GM12878 (cell line): ENCODE data around the gene HIVEP3. TPM values are rescaled to one million over a fixed set of nuclear protein-coding genes. Genes with fewer than 3 reads are reported as not detected.

Source experiments
- ATAC-seq: fragments of 200-7000 bp; cut with Tn5 transposase; 3 replicates; pipeline ENCODE4 v1.9.1; 2020; ENCODE audit warnings: mild to moderate bottlenecking, moderate library complexity
- BruUV-seq: library from RNA; stranded (reverse); fragments of 400-500 nt; replicated peaks from 2 replicates; lab custom pipeline; 2021; lab: Mats Ljungman, UMichigan
- CTCF ChIA-PET: fragments of 300-600 bp; sonication (Branson Sonifier 250); formaldehyde crosslinking; extraction: SDS; loops from one replicate; lab custom pipeline; 2021; ENCODE audit warnings: inconsistent platforms; lab: Yijun Ruan, JAX
- POLR2A ChIA-PET: fragments of 350-600 bp; formaldehyde crosslinking; extraction: SDS; loops from one replicate; lab custom pipeline; 2021; ENCODE audit warnings: inconsistent platforms; lab: Charles Lee
- RAD21 ChIA-PET: fragments of 300-600 bp; sonication (Branson Sonifier 250); formaldehyde crosslinking; loops from one replicate; lab custom pipeline; 2023; ENCODE audit warnings: antibody characterized with exemption; ENCODE audit not compliant: unreplicated experiment; lab: Charles Lee
- SMC1A ChIA-PET: fragments of 300-600 bp; sonication (Branson Sonifier 250); formaldehyde crosslinking; loops from one replicate; lab custom pipeline; 2023; ENCODE audit not compliant: unreplicated experiment, uncharacterized antibody; lab: Charles Lee
- DNase-seq: peaks from one replicate; pipeline ENCODE4 v3.0.0-alpha.2; 2011; ENCODE audit warnings: low read depth, low spot score
- FAIRE-seq: peaks from 3 replicates; lab custom pipeline; 2011; peaks lifted over from hg19 to GRCh38; lab: Jason Lieb, UNC
- H2AFZ ChIP-seq: 2 replicates; pipeline ENCODE4 v1.6.0; 2011; ENCODE audit warnings: low read depth, low read length, control low read depth; ENCODE audit not compliant: control insufficient read depth
- H3K27ac ChIP-seq: 2 replicates; pipeline ENCODE4 v1.5.1; 2011; ENCODE audit warnings: control low read depth; ENCODE audit not compliant: control insufficient read depth, insufficient read depth
- H3K27me3 ChIP-seq, 2 experiments: replicated peaks in 1 of 2; 2 replicates each; pipeline versions ENCODE4 v1.6.0 to v1.6.1; 2011; ENCODE audit warnings: low read length in 1 of 2; ENCODE audit not compliant: control insufficient read depth in 2 of 2, insufficient read depth in 2 of 2
- H3K36me3 ChIP-seq, 2 experiments: 2 replicates each; pipeline ENCODE4 v1.5.1; 2011; ENCODE audit warnings: low read length in 1 of 2; ENCODE audit not compliant: control insufficient read depth in 2 of 2, insufficient read depth in 2 of 2
- H3K4me1 ChIP-seq: 2 replicates; pipeline ENCODE4 v1.6.1; 2011; ENCODE audit warnings: mild to moderate bottlenecking, low read length, moderate library complexity, mixed read lengths; ENCODE audit not compliant: control insufficient read depth, insufficient read depth
- H3K4me2 ChIP-seq: 2 replicates; pipeline ENCODE4 v1.6.0; 2011; ENCODE audit warnings: control low read depth; ENCODE audit not compliant: control insufficient read depth, insufficient read depth
- H3K4me3 ChIP-seq: fragments of 200-600 bp; sonication (generic); 2 replicates; pipeline ENCODE4 v1.5.1; 2016
- H3K79me2 ChIP-seq: 2 replicates; pipeline ENCODE4 v1.6.0; 2011; ENCODE audit warnings: low read length; ENCODE audit not compliant: control insufficient read depth, insufficient read depth
- H3K9ac ChIP-seq: 2 replicates; pipeline ENCODE4 v1.8.0; 2011; ENCODE audit warnings: low read length, control low read depth, mixed read lengths; ENCODE audit not compliant: control insufficient read depth, insufficient read depth
- H3K9me3 ChIP-seq: replicated peaks from 3 replicates; pipeline ENCODE4 v1.5.1; 2011; ENCODE audit warnings: mild to moderate bottlenecking, low read length; ENCODE audit not compliant: control insufficient read depth, insufficient read depth
- H4K20me1 ChIP-seq: 2 replicates; pipeline ENCODE4 v1.6.0; 2011; ENCODE audit not compliant: control insufficient read depth, insufficient read depth
- ATF7 ChIP-seq: fragments of 450-650 bp; IDR thresholded peaks from 2 replicates; pipeline ENCODE4 v1.6.1; 2016; ENCODE audit warnings: low read depth, mild to moderate bottlenecking
- BCL11A ChIP-seq: IDR thresholded peaks from 2 replicates; pipeline ENCODE4 v1.6.1; 2011; ENCODE audit warnings: low read depth, low read length
- BRCA1 ChIP-seq: IDR thresholded peaks from 2 replicates; pipeline ENCODE4 v1.6.1; 2011; ENCODE audit warnings: low read depth, low read length, improper control_type of control experiment
- DPF2 ChIP-seq: fragments of 450-650 bp; IDR thresholded peaks from 2 replicates; pipeline ENCODE4 v1.6.1; 2017; ENCODE audit warnings: mild to moderate bottlenecking
- FOS ChIP-seq: IDR thresholded peaks from 3 replicates; pipeline ENCODE4 v1.6.1; 2011; ENCODE audit warnings: borderline replicate concordance; ENCODE audit not compliant: insufficient read length; ENCODE audit errors: extremely low read depth
- MEF2A ChIP-seq: IDR thresholded peaks from 2 replicates; pipeline ENCODE4 v1.6.1; 2011; ENCODE audit warnings: low read depth, mild to moderate bottlenecking, low read length, moderate library complexity; ENCODE audit not compliant: insufficient read depth
- MXI1 ChIP-seq: fragments of 150-350 bp; IDR thresholded peaks from 2 replicates; pipeline ENCODE4 v1.6.1; 2011; ENCODE audit warnings: low read depth, mild to moderate bottlenecking, inconsistent platforms, low read length, improper control_type of control experiment
- MYC ChIP-seq: IDR thresholded peaks from 2 replicates; pipeline ENCODE4 v1.6.1; 2011; ENCODE audit warnings: mild to moderate bottlenecking, low read length, moderate library complexity, inconsistent platforms; ENCODE audit not compliant: insufficient read depth, insufficient replicate concordance, insufficient read length, severe bottlenecking
- NBN ChIP-seq: fragments of 450-650 bp; IDR thresholded peaks from 2 replicates; pipeline ENCODE4 v1.6.1; 2016
- NFYB ChIP-seq: IDR thresholded peaks from 2 replicates; pipeline ENCODE4 v1.6.1; 2011; ENCODE audit warnings: low read depth, mild to moderate bottlenecking, low read length, improper control_type of control experiment, moderate library complexity; ENCODE audit not compliant: insufficient read depth
- PAX8 ChIP-seq: fragments of 450-650 bp; IDR thresholded peaks from 2 replicates; pipeline ENCODE4 v1.6.1; 2017; ENCODE audit warnings: mild to moderate bottlenecking, moderate library complexity
- RB1 ChIP-seq: fragments of 450-650 bp; formaldehyde crosslinking; IDR thresholded peaks from 2 replicates; pipeline ENCODE4 v1.6.1; 2017; ENCODE audit warnings: mild to moderate bottlenecking, borderline replicate concordance
- SIX5 ChIP-seq: IDR thresholded peaks from 2 replicates; pipeline ENCODE4 v1.6.1; 2011; ENCODE audit warnings: mild to moderate bottlenecking, low read depth, low read length, moderate library complexity; ENCODE audit not compliant: severe bottlenecking
- SMARCA5 ChIP-seq: fragments of 450-650 bp; IDR thresholded peaks from 2 replicates; pipeline ENCODE4 v1.6.1; 2017; ENCODE audit warnings: mild to moderate bottlenecking
- SP1 ChIP-seq: IDR thresholded peaks from one replicate; pipeline ENCODE4 v1.6.1; 2011; ENCODE audit warnings: low read depth, low read length
- SREBF1 ChIP-seq: IDR thresholded peaks from 2 replicates; pipeline ENCODE4 v1.6.1; 2012; ENCODE audit warnings: mild to moderate bottlenecking, low read length
- SUZ12 ChIP-seq: fragments of 200-600 bp; sonication (generic); IDR thresholded peaks from one replicate; pipeline ENCODE4 v1.6.1; 2018; ENCODE audit warnings: antibody characterized with exemption, mild to moderate bottlenecking; ENCODE audit not compliant: unreplicated experiment
- TAF1 ChIP-seq: IDR thresholded peaks from 2 replicates; pipeline ENCODE4 v1.6.1; 2011; ENCODE audit warnings: mild to moderate bottlenecking, low read depth, low read length, borderline replicate concordance
- TCF7 ChIP-seq: IDR thresholded peaks from 2 replicates; pipeline ENCODE4 v1.6.1; 2014; ENCODE audit warnings: antibody characterized with exemption, borderline replicate concordance
- YBX1 ChIP-seq: fragments of 450-650 bp; IDR thresholded peaks from 2 replicates; pipeline ENCODE4 v1.6.1; 2016; ENCODE audit warnings: antibody characterized with exemption
- WGBS: methylation state at CpG from one replicate; pipeline ENCODE4 v1.1.6; 2016; ENCODE audit warnings: low lambda C conversion rate; ENCODE audit not compliant: insufficient replicate concordance, insufficient coverage; ENCODE audit errors: missing lambda C conversion rate; 5-methylcytosine and 5-hydroxymethylcytosine counted together
- in situ Hi-C: fragments of 300-500 bp; cut with MboI; formaldehyde crosslinking; loops from 9 replicates; pipeline ENCODE4 v1.14.3; 2018; ENCODE audit warnings: mixed read lengths
- intact Hi-C: fragments of 100-400 bp; cut with micrococcal nuclease; formaldehyde crosslinking; loops from one replicate; pipeline ENCODE4 v1.14.2; 2022; ENCODE audit not compliant: unreplicated experiment
- polyA plus RNA-seq, 11 experiments: library from polyadenylated mRNA; depleted of rRNA in 4 of 11; unstranded in 6 of 11; stranded (reverse) in 5 of 11; fragments of >200 nt; fragmentation: Nextera tagmentation in 4 of 11; fragmentation: Illumina TruSeq in 1 of 11; extraction: Ambion mirVana in 4 of 11; extraction: Trizol in 1 of 11; gene quantifications; 1 replicate in 1 of 11; 2 replicates in 10 of 11; pipeline versions ENCODE4 v1.2.1 to v1.2.3, GENCODE V29; 2011 to 2016; ENCODE audit warnings: inconsistent platforms in 2 of 11, missing spikeins in 2 of 11, low read depth in 1 of 11
- total RNA-seq, 4 experiments: library from RNA; depleted of rRNA in 3 of 4; stranded (reverse); fragments of >200 nt in 3 of 4; fragmentation: Illumina TruSeq in 1 of 4; extraction: Trizol in 1 of 4; gene quantifications; 2 replicates each; pipeline versions ENCODE4 v1.2.1 to v1.2.3, GENCODE V29; 2013 to 2021
- TF ChIP-seq, protein P1 (sequence below): fragments of 450-650 bp; formaldehyde crosslinking; IDR thresholded peaks from 2 replicates; pipeline ENCODE4 v1.5.0; 2022; ENCODE audit warnings: mild to moderate bottlenecking, missing genetic modification characterization

Gene HIVEP3
- total and polyA plus RNA-seq, 10 of the 15 experiments (the other 5 are each of a cell fraction or from before 2014, with no cell fraction given), result 1.8 to 13.6 (median 3.8) TPM

DNA sequence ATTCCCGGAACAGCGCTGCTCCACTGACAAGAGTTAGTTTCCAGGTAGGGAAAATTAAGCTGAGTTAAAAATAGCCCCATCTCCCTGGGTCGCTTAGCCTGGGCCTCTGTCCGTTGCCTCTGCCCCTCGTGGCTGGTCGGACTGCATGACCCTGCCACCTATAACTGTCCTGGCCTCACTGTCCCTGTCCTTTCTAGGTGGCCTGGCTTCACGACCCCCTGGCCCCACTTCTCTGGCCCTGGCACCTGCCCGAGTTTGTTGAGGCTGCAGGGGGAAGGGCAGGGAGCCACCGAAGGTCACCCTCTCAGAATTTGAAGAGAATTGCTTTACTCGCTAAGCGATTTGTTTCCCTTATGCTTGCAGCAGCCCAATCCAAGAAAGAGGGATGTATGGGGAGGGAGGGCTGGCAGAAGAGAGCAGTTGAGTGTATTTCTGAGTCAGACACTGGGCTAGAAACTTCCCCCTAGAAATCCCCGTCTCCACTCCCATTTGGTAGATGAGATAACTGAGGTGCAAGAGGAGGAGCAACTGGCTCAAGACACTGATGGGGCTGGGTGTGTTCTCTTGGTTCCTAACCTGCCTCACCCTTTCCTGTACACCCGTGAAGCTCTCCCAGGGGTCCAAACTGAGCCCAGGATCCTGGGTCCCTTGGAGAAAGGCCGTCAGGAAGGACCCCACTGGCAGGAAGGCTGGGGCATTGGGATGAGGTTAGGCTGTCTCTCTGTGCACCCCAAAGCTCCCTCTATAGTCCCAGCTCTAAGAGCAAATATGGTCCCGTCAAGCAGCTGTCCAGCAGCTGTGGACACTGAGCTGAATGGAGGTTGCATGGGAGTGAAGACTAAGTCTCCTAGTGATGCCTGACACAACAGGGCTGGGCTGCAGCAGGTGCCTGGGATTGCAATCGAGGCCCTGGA lies 431.3 kb downstream of the HIVEP3 start:
- Histone ChIP-seq H2AFZ (peak overlapping the region; percentile 59), H3K36me3 (no peaks in the 10 kb centered on the region), H3K4me2 (peak overlapping the region; percentile 76; the same call in 1 of the 2 replicates), H4K20me1 (no peaks in the 10 kb centered on the region), H3K9ac (peak overlapping the region; percentile 60), H3K27ac (peak overlapping the region; percentile 69), H3K79me2 (no peaks in the 10 kb centered on the region), H3K4me3 (0 out of 2 replicates have a peak overlapping the region, but pooled peaks have one; percentile 45), H3K9me3 (no peaks in the 10 kb centered on the region), H3K27me3 (no peaks in the 10 kb centered on the region), H3K4me1 (peaks cover 34% of the 10 kb centered on the region)
- ChIA-PET RAD21 (interaction anchor here (1.0 kb wide), 1 partner anchor 31 kb away, joined by 3 read pairs; no protein-coding TSS in a partner anchor), SMC1A (interaction anchor here (0.6 to 1.2 kb wide), 4 partner anchors 16 to 218 kb away, joined by 3 to 5 read pairs (median 4); no protein-coding TSS in a partner anchor), CTCF (interaction anchor here (1.0 to 1.6 kb wide), 6 partner anchors 10 to 54 kb away, joined by 3 to 6 read pairs (median 4); no protein-coding TSS in a partner anchor), POLR2A (interaction anchor here (0.7 to 0.9 kb wide), 2 partner anchors 8 to 21 kb away, joined by 3 read pairs; no protein-coding TSS in a partner anchor)
- DNase-seq (peak; percentile 48), ATAC-seq (peak; percentile 83), FAIRE-seq (peak; percentile 52)
- no TSS peak for BruUV-seq
- in situ Hi-C loops (no loop called here), intact Hi-C loops (no loop called here)
- 9% methylated on average over 16 of the region's 16 CpGs for WGBS
- TF ChIP-seq, protein P1, sequence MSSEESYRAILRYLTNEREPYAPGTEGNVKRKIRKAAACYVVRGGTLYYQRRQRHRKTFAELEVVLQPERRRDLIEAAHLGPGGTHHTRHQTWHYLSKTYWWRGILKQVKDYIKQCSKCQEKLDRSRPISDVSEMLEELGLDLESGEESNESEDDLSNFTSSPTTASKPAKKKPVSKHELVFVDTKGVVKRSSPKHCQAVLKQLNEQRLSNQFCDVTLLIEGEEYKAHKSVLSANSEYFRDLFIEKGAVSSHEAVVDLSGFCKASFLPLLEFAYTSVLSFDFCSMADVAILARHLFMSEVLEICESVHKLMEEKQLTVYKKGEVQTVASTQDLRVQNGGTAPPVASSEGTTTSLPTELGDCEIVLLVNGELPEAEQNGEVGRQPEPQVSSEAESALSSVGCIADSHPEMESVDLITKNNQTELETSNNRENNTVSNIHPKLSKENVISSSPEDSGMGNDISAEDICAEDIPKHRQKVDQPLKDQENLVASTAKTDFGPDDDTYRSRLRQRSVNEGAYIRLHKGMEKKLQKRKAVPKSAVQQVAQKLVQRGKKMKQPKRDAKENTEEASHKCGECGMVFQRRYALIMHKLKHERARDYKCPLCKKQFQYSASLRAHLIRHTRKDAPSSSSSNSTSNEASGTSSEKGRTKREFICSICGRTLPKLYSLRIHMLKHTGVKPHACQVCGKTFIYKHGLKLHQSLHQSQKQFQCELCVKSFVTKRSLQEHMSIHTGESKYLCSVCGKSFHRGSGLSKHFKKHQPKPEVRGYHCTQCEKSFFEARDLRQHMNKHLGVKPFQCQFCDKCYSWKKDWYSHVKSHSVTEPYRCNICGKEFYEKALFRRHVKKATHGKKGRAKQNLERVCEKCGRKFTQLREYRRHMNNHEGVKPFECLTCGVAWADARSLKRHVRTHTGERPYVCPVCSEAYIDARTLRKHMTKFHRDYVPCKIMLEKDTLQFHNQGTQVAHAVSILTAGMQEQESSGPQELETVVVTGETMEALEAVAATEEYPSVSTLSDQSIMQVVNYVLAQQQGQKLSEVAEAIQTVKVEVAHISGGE (CRISPR knock-in tag), result no peak
- no peak for TF ChIP-seq TAF1
- TF ChIP-seq MXI1, result no peak
- no peak for TF ChIP-seq MYC
- TF ChIP-seq SREBF1, result no peak
- peak; percentile 21; the same call in 1 of the 2 replicates for TF ChIP-seq ATF7
- peak; percentile 79; the same call in 1 of the 2 replicates for TF ChIP-seq SMARCA5
- TF ChIP-seq NBN, result 0 out of 2 replicates have a peak, but pooled peaks have one; percentile 18
- TF ChIP-seq DPF2, result 0 out of 2 replicates have a peak, but pooled peaks have one; percentile 30
- no peak for TF ChIP-seq SUZ12
- TF ChIP-seq SP1, result peak; percentile 12
- TF ChIP-seq NFYB, result no peak
- no peak for TF ChIP-seq SIX5
- TF ChIP-seq RB1, result no peak
- no peak for TF ChIP-seq FOS
- TF ChIP-seq YBX1, result no peak
- no peak for TF ChIP-seq BRCA1
- no peak for TF ChIP-seq TCF7
- no peak for TF ChIP-seq BCL11A
- no peak for TF ChIP-seq PAX8
- TF ChIP-seq MEF2A, result 0 out of 2 replicates have a peak, but pooled peaks have one; percentile 22
